ENCODE measurements around the gene RALGDS.
A peak's percentile ranks its signal among the peaks of the same experiment; 100 is the strongest.
"Not testable (repeated sequence)": the region's sequence is repeated elsewhere in the genome, so short reads cannot be mapped to it uniquely, and the experiment has no call there.

The RALGDS gene

DNA sequence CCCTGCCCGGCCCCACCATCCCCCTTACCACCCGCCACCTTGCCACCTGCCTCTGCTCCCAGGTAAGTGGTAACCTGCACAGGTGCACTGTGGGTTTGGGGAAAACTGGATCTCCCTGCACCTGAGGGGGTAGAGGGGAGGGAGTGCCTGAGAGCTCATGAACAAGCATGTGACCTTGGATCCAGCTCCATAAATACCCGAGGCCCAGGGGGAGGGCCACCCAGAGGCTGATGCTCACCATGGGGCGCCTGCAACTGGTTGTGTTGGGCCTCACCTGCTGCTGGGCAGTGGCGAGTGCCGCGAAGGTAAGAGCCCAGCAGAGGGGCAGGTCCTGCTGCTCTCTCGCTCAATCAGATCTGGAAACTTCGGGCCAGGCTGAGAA, 59.3 kb downstream of the RALGDS start, which contains the start of gene CEL:
TSS of gene CEL (plus strand) at position 218 of the 382 bp plus-strand sequence. CDS start at position 240, 22 bp downstream.
- H3K4me3 Mint-ChIP-seq, H3K9me3 Mint-ChIP-seq, H3K27me3 Mint-ChIP-seq, H3K27ac Mint-ChIP-seq, ATAC-seq, DNase-seq: not testable (repeated sequence)
- Mint-ChIP-seq H3K4me1 (peaks cover 33% of the 10 kb centered on the region), H3K36me3 (ENCODE audit: low read depth) (peaks cover 13% of the 10 kb centered on the region)

DNA sequence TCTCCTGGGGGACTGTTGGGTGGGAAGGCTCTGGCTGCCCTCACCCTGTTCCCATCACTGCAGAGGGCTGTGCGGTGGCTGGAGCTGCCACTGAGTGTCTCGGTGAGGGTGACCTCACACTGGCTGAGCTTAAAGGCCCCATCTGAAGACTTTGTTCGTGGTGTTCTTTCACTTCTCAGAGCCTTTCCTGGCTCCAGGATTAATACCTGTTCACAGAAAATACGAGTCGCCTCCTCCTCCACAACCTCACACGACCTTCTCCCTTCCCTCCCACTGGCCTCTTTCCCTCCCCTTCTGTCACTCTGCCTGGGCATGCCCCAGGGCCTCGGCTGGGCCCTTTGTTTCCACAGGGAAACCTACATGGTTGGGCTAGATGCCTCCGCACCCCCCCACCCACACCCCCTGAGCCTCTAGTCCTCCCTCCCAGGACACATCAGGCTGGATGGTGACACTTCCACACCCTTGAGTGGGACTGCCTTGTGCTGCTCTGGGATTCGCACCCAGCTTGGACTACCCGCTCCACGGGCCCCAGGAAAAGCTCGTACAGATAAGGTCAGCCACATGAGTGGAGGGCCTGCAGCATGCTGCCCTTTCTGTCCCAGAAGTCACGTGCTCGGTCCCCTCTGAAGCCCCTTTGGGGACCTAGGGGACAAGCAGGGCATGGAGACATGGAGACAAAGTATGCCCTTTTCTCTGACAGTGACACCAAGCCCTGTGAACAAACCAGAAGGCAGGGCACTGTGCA, 59.8 kb downstream of the RALGDS start:
- peak; percentile 20 for DNase-seq
- ATAC-seq: peak; percentile 74
- Mint-ChIP-seq H3K4me1 (peaks cover 39% of the 10 kb centered on the region), H3K36me3 (ENCODE audit: low read depth) (peaks cover 17% of the 10 kb centered on the region)
- H3K4me3 Mint-ChIP-seq, H3K27me3 Mint-ChIP-seq, H3K9me3 Mint-ChIP-seq, H3K27ac Mint-ChIP-seq: not testable (repeated sequence)

DNA sequence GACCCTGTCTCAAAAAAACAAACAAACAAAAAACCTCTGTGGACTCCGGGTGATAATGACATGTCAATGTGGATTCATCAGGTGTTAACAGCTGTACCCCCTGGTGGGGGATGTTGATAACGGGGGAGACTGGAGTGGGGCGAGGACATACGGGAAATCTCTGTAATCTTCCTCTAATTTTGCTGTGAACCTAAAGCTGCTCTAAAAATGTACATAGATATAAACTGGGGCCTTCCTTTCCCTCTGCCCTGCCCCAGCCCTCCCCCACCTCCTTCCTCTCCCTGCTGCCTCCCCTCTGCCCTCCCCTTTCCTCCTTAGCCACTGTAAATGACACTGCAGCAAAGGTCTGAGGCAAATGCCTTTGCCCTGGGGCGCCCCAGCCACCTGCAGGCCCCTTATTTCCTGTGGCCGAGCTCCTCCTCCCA, 60.6 kb downstream of the RALGDS start:
- DNase-seq: no peak

GRCh38 chr9:133059623-133060022, 61.4 kb downstream of the RALGDS start:
- Mint-ChIP-seq H3K36me3 (ENCODE audit: low read depth) (peaks cover 19% of the 10 kb centered on the region), H3K4me3 (no peak overlapping the region), H3K9me3 (no peaks in the 10 kb centered on the region), H3K27ac (peak overlapping the region; percentile 66), H3K4me1 (peaks cover 44% of the 10 kb centered on the region), H3K27me3 (no peaks in the 10 kb centered on the region)
- DNase-seq: no peak
- ATAC-seq: no peak

More for the DNA sequence above, 60.6 kb downstream of the RALGDS start:
- H3K27ac Mint-ChIP-seq: no peak overlapping the region
- peaks cover 44% of the 10 kb centered on the region for H3K4me1 Mint-ChIP-seq
- no peaks in the 10 kb centered on the region for H3K9me3 Mint-ChIP-seq
- H3K27me3 Mint-ChIP-seq: no peaks in the 10 kb centered on the region
- no peak overlapping the region for H3K4me3 Mint-ChIP-seq
- H3K36me3 Mint-ChIP-seq (ENCODE audit: low read depth): peaks cover 19% of the 10 kb centered on the region
- peak; percentile 30 for ATAC-seq

GRCh38 chr9:133058550-133059320, 62.3 kb downstream of the RALGDS start:
- peak overlapping the region; percentile 66 for H3K27ac Mint-ChIP-seq
- H3K27me3 Mint-ChIP-seq: no peaks in the 10 kb centered on the region
- DNase-seq (no peak), ATAC-seq (no peak)
- no peak overlapping the region for H3K4me3 Mint-ChIP-seq
- H3K9me3 Mint-ChIP-seq: no peaks in the 10 kb centered on the region
- peaks cover 44% of the 10 kb centered on the region for H3K4me1 Mint-ChIP-seq
- peaks cover 26% of the 10 kb centered on the region for H3K36me3 Mint-ChIP-seq (ENCODE audit: low read depth)

- no peak overlapping the region for H3K4me3 Mint-ChIP-seq
- H3K27ac Mint-ChIP-seq: no peak overlapping the region
- DNase-seq: no peak
- peaks cover 27% of the 10 kb centered on the region for H3K36me3 Mint-ChIP-seq (ENCODE audit: low read depth)
- no peak for ATAC-seq
- no peaks in the 10 kb centered on the region for H3K9me3 Mint-ChIP-seq
- no peaks in the 10 kb centered on the region for H3K27me3 Mint-ChIP-seq
- peaks cover 44% of the 10 kb centered on the region for H3K4me1 Mint-ChIP-seq
Measured at GRCh38 chr9:133058071-133058470, 63.0 kb downstream of the RALGDS start.

DNA sequence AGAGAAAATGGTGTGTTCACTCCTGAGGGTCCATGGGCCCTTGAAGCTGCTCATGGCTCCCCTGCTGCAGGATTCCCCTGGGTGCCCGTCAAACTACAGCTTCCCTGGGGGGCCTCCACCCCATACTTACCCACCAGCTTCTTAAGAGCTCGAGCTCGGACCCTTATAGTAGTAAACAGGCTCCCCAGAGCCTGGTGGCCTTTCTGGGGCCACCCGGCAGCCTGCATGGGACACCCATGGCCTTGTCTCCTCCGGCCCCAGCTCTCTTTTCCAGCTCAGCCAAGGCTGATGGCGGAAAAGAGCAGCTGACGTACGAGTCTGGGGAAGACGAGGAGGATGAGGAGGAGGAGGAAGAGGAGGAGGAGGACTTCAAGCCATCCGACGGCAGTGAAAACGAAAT, 63.5 kb downstream of the RALGDS start:
- H3K36me3 Mint-ChIP-seq (ENCODE audit: low read depth): peaks cover 27% of the 10 kb centered on the region
- H3K27ac Mint-ChIP-seq: no peak overlapping the region
- DNase-seq (no peak), ATAC-seq (no peak)
- no peaks in the 10 kb centered on the region for H3K27me3 Mint-ChIP-seq
- H3K4me1 Mint-ChIP-seq: peaks cover 44% of the 10 kb centered on the region
- H3K4me3 Mint-ChIP-seq: no peak overlapping the region
- no peaks in the 10 kb centered on the region for H3K9me3 Mint-ChIP-seq

DNA sequence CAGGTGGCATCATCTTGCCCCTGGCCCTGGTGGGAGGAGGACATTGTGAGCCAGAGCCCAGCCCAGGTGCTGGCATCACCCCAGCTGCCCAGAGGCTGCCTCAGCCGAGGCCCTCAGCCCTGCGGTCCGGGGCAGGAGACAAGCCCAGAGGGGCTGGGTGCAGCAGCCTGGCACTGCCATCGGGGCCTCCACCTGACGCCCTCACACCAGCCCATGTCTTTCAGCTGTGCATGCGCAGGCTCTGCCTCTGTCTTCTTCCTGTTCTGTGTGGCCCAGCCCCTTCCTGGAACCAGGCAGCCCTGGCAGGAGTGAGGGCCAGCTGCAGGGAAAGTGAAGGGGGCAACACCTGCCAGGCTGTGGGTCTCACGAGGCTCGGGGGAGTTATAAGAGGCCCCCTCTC, 64.0 kb downstream of the RALGDS start:
- DNase-seq (no peak), ATAC-seq (no peak)
- Mint-ChIP-seq H3K4me3 (no peak overlapping the region), H3K27me3 (no peaks in the 10 kb centered on the region), H3K27ac (no peak overlapping the region), H3K9me3 (no peaks in the 10 kb centered on the region), H3K36me3 (ENCODE audit: low read depth) (peaks cover 29% of the 10 kb centered on the region), H3K4me1 (peaks cover 44% of the 10 kb centered on the region)

DNA sequence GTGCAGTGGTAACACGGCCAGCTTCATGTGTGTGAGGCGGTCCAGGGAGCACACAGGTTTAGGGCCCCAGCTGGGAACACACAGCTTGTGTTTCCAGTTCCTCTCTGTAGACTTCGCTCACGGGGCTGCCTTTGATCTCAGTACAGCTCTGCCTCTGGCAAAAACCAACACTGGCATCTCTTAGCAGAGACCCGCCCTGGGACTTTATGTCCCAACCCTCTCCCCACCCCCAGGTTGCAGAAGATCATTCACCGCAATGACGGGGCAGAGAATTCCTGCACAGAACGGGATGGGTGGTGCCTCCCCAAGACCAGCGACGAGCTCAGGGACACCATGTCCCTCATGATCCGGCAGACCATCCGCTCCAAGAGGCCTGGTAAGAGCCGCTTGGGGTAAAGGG, 64.5 kb downstream of the RALGDS start:
- H3K4me3 Mint-ChIP-seq: no peak overlapping the region
- no peaks in the 10 kb centered on the region for H3K9me3 Mint-ChIP-seq
- ATAC-seq: no peak
- H3K27ac Mint-ChIP-seq: no peak overlapping the region
- H3K36me3 Mint-ChIP-seq (ENCODE audit: low read depth): peaks cover 29% of the 10 kb centered on the region
- peaks cover 44% of the 10 kb centered on the region for H3K4me1 Mint-ChIP-seq
- no peaks in the 10 kb centered on the region for H3K27me3 Mint-ChIP-seq
- DNase-seq: no peak

GRCh38 chr9:133055788-133056420, 65.1 kb downstream of the RALGDS start:
- Mint-ChIP-seq H3K36me3 (ENCODE audit: low read depth) (peaks cover 31% of the 10 kb centered on the region), H3K27me3 (no peaks in the 10 kb centered on the region), H3K4me1 (peaks cover 41% of the 10 kb centered on the region), H3K4me3 (no peak overlapping the region), H3K9me3 (no peaks in the 10 kb centered on the region), H3K27ac (no peak overlapping the region)
- ATAC-seq (no peak), DNase-seq (no peak)

DNA sequence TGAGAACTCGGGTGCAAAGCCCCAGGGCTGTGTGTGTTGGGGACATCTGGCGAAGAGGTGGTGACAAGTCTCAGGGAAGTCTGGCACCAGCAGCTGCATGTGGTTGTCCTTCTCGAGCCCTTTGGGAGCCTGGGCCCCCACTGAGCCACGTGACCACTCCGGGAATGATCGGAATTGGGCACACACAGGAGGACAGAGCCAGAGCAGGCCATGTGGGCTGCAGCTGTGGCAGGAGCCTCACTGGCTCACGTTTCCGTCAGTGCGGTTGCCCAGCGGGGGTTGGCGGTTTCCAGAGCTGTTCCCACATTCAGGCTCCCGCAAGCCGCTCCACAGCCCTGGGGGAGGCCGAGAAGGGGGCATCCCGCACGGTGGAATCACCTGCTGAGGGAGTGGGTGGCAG, 66.1 kb downstream of the RALGDS start:
- Mint-ChIP-seq H3K36me3 (ENCODE audit: low read depth) (peaks cover 37% of the 10 kb centered on the region), H3K27ac (no peak overlapping the region), H3K9me3 (no peaks in the 10 kb centered on the region), H3K4me1 (peaks cover 35% of the 10 kb centered on the region), H3K4me3 (no peak overlapping the region), H3K27me3 (no peaks in the 10 kb centered on the region)
- ATAC-seq (no peak), DNase-seq (no peak)

- H3K27me3 Mint-ChIP-seq: no peaks in the 10 kb centered on the region
- no peak overlapping the region for H3K27ac Mint-ChIP-seq
- ATAC-seq (no peak), DNase-seq (no peak)
- no peak overlapping the region for H3K4me3 Mint-ChIP-seq
- H3K9me3 Mint-ChIP-seq: no peaks in the 10 kb centered on the region
- H3K36me3 Mint-ChIP-seq (ENCODE audit: low read depth): peaks cover 43% of the 10 kb centered on the region
- H3K4me1 Mint-ChIP-seq: peaks cover 28% of the 10 kb centered on the region
Measured at GRCh38 chr9:133054194-133054890, 66.7 kb downstream of the RALGDS start.

- peaks cover 10% of the 10 kb centered on the region for H3K4me1 Mint-ChIP-seq
- no peak overlapping the region for H3K27ac Mint-ChIP-seq
- no peaks in the 10 kb centered on the region for H3K27me3 Mint-ChIP-seq
- no peak overlapping the region for H3K4me3 Mint-ChIP-seq
- H3K36me3 Mint-ChIP-seq (ENCODE audit: low read depth): peaks cover 32% of the 10 kb centered on the region
- no peak for ATAC-seq
- no peak for DNase-seq
- H3K9me3 Mint-ChIP-seq: no peaks in the 10 kb centered on the region
Measured at GRCh38 chr9:133051966-133052539, 69.0 kb downstream of the RALGDS start.

- Mint-ChIP-seq H3K27ac (no peak overlapping the region), H3K4me3 (no peak overlapping the region), H3K9me3 (no peaks in the 10 kb centered on the region), H3K27me3 (no peaks in the 10 kb centered on the region), H3K36me3 (ENCODE audit: low read depth) (peaks cover 33% of the 10 kb centered on the region), H3K4me1 (peaks cover 7% of the 10 kb centered on the region)
- ATAC-seq (no peak), DNase-seq (no peak)
Measured at GRCh38 chr9:133051281-133051900, 69.6 kb downstream of the RALGDS start.

All from activated naive CD8-positive, alpha-beta T cell treated with anti-CD3 and anti-CD28 coated beads, Interleukin-2, amount 50 U/mL, for 24 hours (primary cell).